Vagina (tissue), 2 donors: ENCODE data around the gene GRM7.

ENCODE experiments used
- POLR2A ChIP-seq, 2 donors: fragments of 450-650 bp; IDR thresholded peaks; one replicate each; pipeline ENCODE4 v1.6.1; 2017; ENCODE audit warnings: antibody characterized with exemption in 2 of 2, mild to moderate bottlenecking in 2 of 2, moderate library complexity in 2 of 2
- POLR2AphosphoS5 ChIP-seq, 2 donors: sonication (generic); formaldehyde crosslinking; IDR thresholded peaks; one replicate each; pipeline ENCODE4 v1.9.0; 2017; ENCODE audit warnings: antibody characterized with exemption in 2 of 2, mild to moderate bottlenecking in 2 of 2, low read depth in 1 of 2; ENCODE audit not compliant: insufficient read depth in 1 of 2
- TF ChIP-seq, protein P1 (sequence below), 3 experiments: fragments of 450-650 bp in 2 of 3; fragments of 200-600 bp in 1 of 3; sonication (generic) in 1 of 3; IDR thresholded peaks; one replicate each; pipeline ENCODE4 v1.5.1; 2017 to 2019; ENCODE audit warnings: antibody characterized with exemption in 3 of 3, mild to moderate bottlenecking in 2 of 3, moderate library complexity in 2 of 3

DNA sequence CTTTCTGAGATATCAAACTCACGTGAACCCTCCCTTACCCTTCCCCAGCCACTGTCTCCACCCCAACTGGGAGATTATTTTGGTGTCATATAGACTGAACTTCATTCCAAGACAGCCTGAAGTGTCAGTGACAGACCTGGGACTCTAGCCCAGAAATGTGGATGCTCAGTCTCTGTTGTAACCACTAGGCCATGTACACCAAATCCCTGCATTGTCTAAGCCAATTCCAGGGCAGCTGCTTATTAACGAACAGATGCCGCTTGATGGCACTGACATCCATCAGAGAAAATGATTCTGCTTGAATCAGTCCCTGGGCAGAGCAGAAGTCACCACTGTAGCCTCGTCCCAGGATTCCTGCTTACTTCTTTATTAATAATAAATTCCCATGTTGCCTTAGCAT, 305.5 kb downstream of the GRM7 start:
- TF ChIP-seq, protein P1, sequence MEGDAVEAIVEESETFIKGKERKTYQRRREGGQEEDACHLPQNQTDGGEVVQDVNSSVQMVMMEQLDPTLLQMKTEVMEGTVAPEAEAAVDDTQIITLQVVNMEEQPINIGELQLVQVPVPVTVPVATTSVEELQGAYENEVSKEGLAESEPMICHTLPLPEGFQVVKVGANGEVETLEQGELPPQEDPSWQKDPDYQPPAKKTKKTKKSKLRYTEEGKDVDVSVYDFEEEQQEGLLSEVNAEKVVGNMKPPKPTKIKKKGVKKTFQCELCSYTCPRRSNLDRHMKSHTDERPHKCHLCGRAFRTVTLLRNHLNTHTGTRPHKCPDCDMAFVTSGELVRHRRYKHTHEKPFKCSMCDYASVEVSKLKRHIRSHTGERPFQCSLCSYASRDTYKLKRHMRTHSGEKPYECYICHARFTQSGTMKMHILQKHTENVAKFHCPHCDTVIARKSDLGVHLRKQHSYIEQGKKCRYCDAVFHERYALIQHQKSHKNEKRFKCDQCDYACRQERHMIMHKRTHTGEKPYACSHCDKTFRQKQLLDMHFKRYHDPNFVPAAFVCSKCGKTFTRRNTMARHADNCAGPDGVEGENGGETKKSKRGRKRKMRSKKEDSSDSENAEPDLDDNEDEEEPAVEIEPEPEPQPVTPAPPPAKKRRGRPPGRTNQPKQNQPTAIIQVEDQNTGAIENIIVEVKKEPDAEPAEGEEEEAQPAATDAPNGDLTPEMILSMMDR (IDR thresholded peaks at IDR 0.05), result no peak
- TF ChIP-seq POLR2A (IDR thresholded peaks at IDR 0.05) (no peak), POLR2AphosphoS5 (IDR thresholded peaks at IDR 0.05; ENCODE audit: insufficient read depth in 1 of 2, low read depth in 1 of 2) (no peak)
